Osteocyte (in vitro differentiated cells): ENCODE data around the gene WAC. TPM values are rescaled to one million over a fixed set of nuclear protein-coding genes. Genes with fewer than 3 reads are reported as not detected.

Experiments
- DNase-seq: peaks from one replicate; pipeline ENCODE4 v3.0.0; 2021; ENCODE audit warnings: mixed read lengths; ENCODE audit not compliant: unreplicated experiment; ENCODE audit errors: extremely low spot score
- H3K27ac Mint-ChIP-seq: one replicate; pipeline ENCODE4 v1.8.0; 2021; ENCODE audit warnings: mild to moderate bottlenecking, mixed read lengths; ENCODE audit not compliant: unreplicated experiment
- H3K27me3 Mint-ChIP-seq: one replicate; pipeline ENCODE4 v1.8.0; 2021; ENCODE audit warnings: mixed read lengths; ENCODE audit not compliant: unreplicated experiment
- H3K36me3 Mint-ChIP-seq: one replicate; pipeline ENCODE4 v1.8.0; 2021; ENCODE audit warnings: mixed read lengths; ENCODE audit not compliant: unreplicated experiment
- H3K4me1 Mint-ChIP-seq: one replicate; pipeline ENCODE4 v1.8.0; 2021; ENCODE audit warnings: mixed read lengths; ENCODE audit not compliant: unreplicated experiment
- H3K4me3 Mint-ChIP-seq: one replicate; pipeline ENCODE4 v1.8.0; 2021; ENCODE audit warnings: mild to moderate bottlenecking, moderate library complexity, mixed read lengths; ENCODE audit not compliant: unreplicated experiment
- H3K9me3 Mint-ChIP-seq: one replicate; pipeline ENCODE4 v1.8.0; 2021; ENCODE audit warnings: mixed read lengths; ENCODE audit not compliant: unreplicated experiment
- CTCF ChIP-seq: fragments of 200-600 bp; sonication (generic); IDR thresholded peaks from 2 replicates; pipeline ENCODE4 v1.5.0; 2021; ENCODE audit warnings: antibody characterized with exemption, mild to moderate bottlenecking, moderate library complexity
- total RNA-seq: library from RNA; stranded (reverse); gene quantifications from 2 replicates; pipeline ENCODE4 v1.2.1, GENCODE V29; 2021

WAC gene
- total RNA-seq, 1 donor from 2014 or later: 110 TPM

- Mint-ChIP-seq H3K27ac (peak overlapping the region; percentile 21), H3K9me3 (no peaks in the 10 kb centered on the region)
- no peak for TF ChIP-seq CTCF
These were observed 19.9 kb downstream of the WAC start for GRCh38 chr10:28552775-28553174.

GRCh38 chr10:28554009-28554408 lies 21.1 kb downstream of the WAC start:
- no peaks in the 10 kb centered on the region for H3K27me3 Mint-ChIP-seq

More at GRCh38 chr10:28552775-28553174, 19.9 kb downstream of the WAC start:
- no peak for DNase-seq
- no peaks in the 10 kb centered on the region for H3K27me3 Mint-ChIP-seq
- H3K36me3 Mint-ChIP-seq: peaks cover 56% of the 10 kb centered on the region
- H3K4me1 Mint-ChIP-seq: peaks cover 64% of the 10 kb centered on the region
- H3K4me3 Mint-ChIP-seq: no peak overlapping the region

GRCh38 chr10:28554952-28555351 lies 22.0 kb downstream of the WAC start:
- H3K9me3 Mint-ChIP-seq: no peaks in the 10 kb centered on the region
- peaks cover 50% of the 10 kb centered on the region for H3K36me3 Mint-ChIP-seq
- H3K4me1 Mint-ChIP-seq: peaks cover 66% of the 10 kb centered on the region
- H3K27me3 Mint-ChIP-seq: no peaks in the 10 kb centered on the region
- H3K27ac Mint-ChIP-seq: no peak overlapping the region
- no peak for DNase-seq
- no peak overlapping the region for H3K4me3 Mint-ChIP-seq
- no peak for TF ChIP-seq CTCF

More at GRCh38 chr10:28554009-28554408, 21.1 kb downstream of the WAC start:
- no peaks in the 10 kb centered on the region for H3K9me3 Mint-ChIP-seq
- TF ChIP-seq CTCF: no peak
- H3K4me1 Mint-ChIP-seq: peaks cover 64% of the 10 kb centered on the region
- no peak overlapping the region for H3K27ac Mint-ChIP-seq
- no peak overlapping the region for H3K4me3 Mint-ChIP-seq
- DNase-seq: no peak
- peaks cover 56% of the 10 kb centered on the region for H3K36me3 Mint-ChIP-seq

- Mint-ChIP-seq H3K4me3 (no peak overlapping the region), H3K27me3 (no peaks in the 10 kb centered on the region), H3K27ac (no peak overlapping the region), H3K4me1 (peaks cover 65% of the 10 kb centered on the region), H3K36me3 (peaks cover 45% of the 10 kb centered on the region), H3K9me3 (no peaks in the 10 kb centered on the region)
- TF ChIP-seq CTCF: no peak
- DNase-seq: no peak
These were observed 22.4 kb downstream of the WAC start for GRCh38 chr10:28555358-28555757.

GRCh38 chr10:28556142-28556541 lies 23.2 kb downstream of the WAC start:
- Mint-ChIP-seq H3K36me3 (peaks cover 42% of the 10 kb centered on the region), H3K27me3 (no peaks in the 10 kb centered on the region), H3K4me1 (peaks cover 64% of the 10 kb centered on the region), H3K4me3 (no peak overlapping the region), H3K27ac (no peak overlapping the region), H3K9me3 (no peaks in the 10 kb centered on the region)
- DNase-seq: no peak
- TF ChIP-seq CTCF: no peak
